Adipocyte (in vitro differentiated cells): ENCODE measurements around the gene DHX29.

ENCODE experiments used
- DNase-seq: peaks from one replicate; pipeline ENCODE4 v3.0.0-alpha.2; 2015; ENCODE audit warnings: low read depth
- H3K27me3 ChIP-seq: replicated peaks from 2 replicates; pipeline ENCODE4 v1.7.0; 2013; ENCODE audit warnings: mild to moderate bottlenecking, low read length, moderate library complexity; ENCODE audit not compliant: control insufficient read depth, insufficient read depth
- H3K36me3 ChIP-seq: 2 replicates; pipeline ENCODE4 v1.7.0; 2013; ENCODE audit warnings: low read length, mild to moderate bottlenecking, moderate library complexity; ENCODE audit not compliant: control insufficient read depth, insufficient read depth, severe bottlenecking
- H3K4me1 ChIP-seq: 2 replicates; pipeline ENCODE4 v1.7.0; 2013; ENCODE audit warnings: mild to moderate bottlenecking, low read length, moderate library complexity; ENCODE audit not compliant: control insufficient read depth, insufficient read depth
- H3K4me3 ChIP-seq: 2 replicates; pipeline ENCODE4 v1.7.0; 2013; ENCODE audit warnings: mild to moderate bottlenecking, low read length, moderate library complexity
- H3K9ac ChIP-seq: 2 replicates; pipeline ENCODE4 v1.7.0; 2013; ENCODE audit warnings: mild to moderate bottlenecking, low read length, moderate library complexity
- H3K9me3 ChIP-seq: 2 replicates; pipeline ENCODE4 v1.7.0; 2013; ENCODE audit warnings: mild to moderate bottlenecking, low read length, moderate library complexity; ENCODE audit not compliant: control insufficient read depth

Gene DHX29

DNA sequence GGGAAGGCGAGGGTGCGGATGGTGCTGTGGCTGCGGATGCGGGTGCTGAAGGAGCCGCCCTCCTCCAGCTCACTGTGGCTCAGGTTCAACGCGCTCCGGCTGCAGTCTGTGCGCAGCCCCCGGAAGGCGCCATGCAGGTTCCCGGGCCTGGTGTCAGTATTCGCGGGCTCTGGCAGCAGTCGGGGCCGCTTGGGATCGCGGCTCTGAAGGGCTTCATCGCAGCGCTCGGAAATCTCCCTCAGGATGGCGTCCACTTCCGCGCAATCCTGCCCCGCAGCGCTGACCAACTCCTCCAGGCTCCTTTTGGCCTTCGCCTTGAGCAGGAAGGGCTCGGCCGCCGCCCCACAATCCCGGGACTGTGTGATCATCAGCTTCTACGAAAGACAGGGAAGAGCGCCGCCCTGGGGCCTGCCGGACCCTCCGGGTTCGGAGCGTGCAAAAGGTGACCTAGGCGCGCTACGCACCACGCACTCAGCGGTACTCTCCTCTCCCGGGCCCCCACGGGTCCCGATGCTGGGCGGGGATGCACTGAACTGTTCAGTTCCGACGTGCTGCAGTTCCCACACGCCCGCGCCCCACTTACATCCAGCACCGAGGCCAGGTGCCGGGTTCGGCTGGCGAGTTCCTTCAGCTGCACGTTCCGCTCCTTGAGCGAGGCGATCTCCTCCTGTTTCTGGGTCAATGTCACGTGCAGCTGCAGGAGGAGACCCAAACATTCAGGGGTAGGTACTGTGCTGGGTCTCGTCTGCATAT, 86.9 kb downstream of the DHX29 start:
- H3K9me3 ChIP-seq = peaks cover 8% of the 10 kb centered on the region
- H3K4me3 ChIP-seq = peak overlapping the region; percentile 54
- peaks cover 7% of the 10 kb centered on the region for H3K4me1 ChIP-seq
- H3K9ac ChIP-seq = no peak overlapping the region
- peaks cover 75% of the 10 kb centered on the region for H3K27me3 ChIP-seq
- H3K36me3 ChIP-seq = no peaks in the 10 kb centered on the region
- peak; percentile 21 for DNase-seq

DNA sequence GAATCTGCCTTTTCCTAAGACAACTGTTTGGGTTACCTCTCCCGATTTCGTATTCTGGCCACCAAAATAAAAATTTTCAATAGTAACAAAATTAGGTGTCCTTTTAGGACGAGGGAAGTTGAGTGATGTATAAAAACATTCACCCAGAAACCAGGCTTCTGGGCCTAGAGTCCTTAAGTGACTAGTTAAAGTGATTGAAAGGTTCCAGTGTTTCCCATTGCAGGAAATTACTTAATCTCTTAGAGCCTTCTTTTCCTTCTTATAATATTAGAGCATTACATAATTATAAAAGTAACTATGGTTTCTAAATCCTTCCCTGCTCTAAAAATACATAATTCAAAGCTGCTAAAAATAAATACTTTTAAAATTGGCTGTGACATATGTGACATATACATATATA, 87.7 kb downstream of the DHX29 start:
- Histone ChIP-seq H3K27me3 (peaks cover 67% of the 10 kb centered on the region), H3K9me3 (peaks cover 8% of the 10 kb centered on the region), H3K36me3 (no peaks in the 10 kb centered on the region), H3K4me1 (peaks cover 7% of the 10 kb centered on the region), H3K9ac (no peak overlapping the region), H3K4me3 (no peak overlapping the region)
- no peak for DNase-seq

DNA sequence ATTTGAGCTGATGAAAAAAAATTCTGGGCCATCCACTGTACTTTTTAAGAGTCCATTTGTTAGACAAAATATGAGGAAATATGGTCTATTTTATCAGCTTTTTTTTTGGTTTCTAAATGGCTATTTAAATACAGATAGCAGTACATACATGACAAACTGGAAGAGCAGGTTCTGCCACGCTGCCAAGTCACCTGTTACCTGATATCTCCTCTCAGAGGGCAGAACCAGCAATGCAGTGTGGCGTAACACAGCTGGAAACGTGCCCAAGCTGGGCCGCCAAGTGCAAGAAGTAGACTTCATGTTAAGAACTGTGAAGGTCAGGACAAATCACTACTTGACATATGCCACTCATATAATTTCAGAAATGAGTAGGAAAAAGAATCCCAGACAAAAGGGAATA, 88.5 kb downstream of the DHX29 start:
- DNase-seq = no peak
- Histone ChIP-seq H3K4me1 (peaks cover 7% of the 10 kb centered on the region), H3K9me3 (peaks cover 8% of the 10 kb centered on the region), H3K27me3 (peaks cover 64% of the 10 kb centered on the region), H3K36me3 (no peaks in the 10 kb centered on the region), H3K9ac (no peak overlapping the region), H3K4me3 (no peak overlapping the region)

DNA sequence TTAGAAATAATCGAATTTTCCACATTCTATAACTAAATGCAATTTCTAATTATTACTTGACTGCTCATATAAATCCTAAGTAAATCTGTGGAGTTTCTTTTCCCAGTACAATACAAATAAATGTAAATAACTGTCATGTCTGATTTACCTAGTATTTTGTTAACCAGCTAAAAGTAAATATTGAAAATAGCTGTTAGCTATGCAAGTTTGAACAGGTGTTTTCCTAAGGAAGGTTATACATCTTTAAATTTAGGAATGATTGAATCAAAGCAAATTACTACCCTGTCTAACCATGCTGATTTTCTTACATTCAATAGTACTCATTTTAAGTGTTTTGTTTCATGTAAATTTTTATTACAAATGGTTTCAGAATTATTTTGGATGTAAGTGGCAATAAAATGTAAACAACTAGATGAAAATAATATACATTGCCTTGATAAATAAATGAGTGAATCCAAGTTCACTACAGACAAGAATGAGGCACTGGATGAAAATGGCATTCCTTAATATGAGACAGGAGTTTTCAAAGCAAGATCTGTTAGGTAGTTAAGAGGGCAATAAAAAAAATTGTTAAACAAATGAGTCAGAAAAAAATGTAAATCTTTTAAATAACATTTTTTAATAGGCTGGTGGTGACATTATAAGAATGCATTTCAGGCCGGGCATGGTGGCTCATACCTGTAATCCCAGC, 96.2 kb downstream of the DHX29 start:
- DNase-seq = no peak
- Histone ChIP-seq H3K4me1 (no peaks in the 10 kb centered on the region), H3K9me3 (no peaks in the 10 kb centered on the region), H3K9ac (no peak overlapping the region), H3K36me3 (no peaks in the 10 kb centered on the region), H3K27me3 (peaks cover 19% of the 10 kb centered on the region), H3K4me3 (no peak overlapping the region)
